Mucosa of descending colon (tissue), 3 donors: ENCODE measurements around the gene HYOU1. TPM values are rescaled to one million over a fixed set of nuclear protein-coding genes. Genes with fewer than 3 reads are reported as not detected.

ENCODE experiments used
- ATAC-seq: fragments of 200-7000 bp; cut with Tn5 transposase; one replicate; pipeline ENCODE4 v1.9.1; 2020; ENCODE audit warnings: mild to moderate bottlenecking, moderate library complexity
- DNase-seq, 3 donors: peaks; one replicate each; pipeline ENCODE4 v3.0.0-alpha.2; 2020
- H3K36me3 ChIP-seq: fragments of 200-600 bp; one replicate; pipeline ENCODE4 v1.8.0; 2021; ENCODE audit warnings: low read depth, mild to moderate bottlenecking
- H3K4me1 ChIP-seq: fragments of 200-600 bp; one replicate; pipeline ENCODE4 v1.8.0; 2021; ENCODE audit warnings: low read depth, mild to moderate bottlenecking
- H3K4me3 ChIP-seq: fragments of 200-600 bp; one replicate; pipeline ENCODE4 v1.8.0; 2021; ENCODE audit warnings: mild to moderate bottlenecking
- H3K9me3 ChIP-seq: fragments of 200-600 bp; one replicate; pipeline ENCODE4 v1.8.0; 2021; ENCODE audit warnings: mild to moderate bottlenecking
- CTCF ChIP-seq: fragments of 200-600 bp; IDR thresholded peaks from one replicate; pipeline ENCODE4 v1.8.0; 2022; ENCODE audit warnings: antibody characterized with exemption, mild to moderate bottlenecking
- intact Hi-C, 2 donors: fragments of 100-400 bp; cut with DNase I in 1 of 2; cut with micrococcal nuclease in 1 of 2; formaldehyde crosslinking; loops; one replicate each; pipeline versions ENCODE4 v1.11.0 to v1.11.1; 2022; cut with DNase I, micrococcal nuclease
- total RNA-seq, 3 donors: library from RNA; stranded (reverse); fragmentation: NEBNext Ultra II Directional in 2 of 3; extraction: Animal tissue kit (Norgen Biotek cat#: 25700) in 2 of 3; gene quantifications; one replicate each; pipeline versions ENCODE4 v1.2.1 to v1.2.4, GENCODE V29; 2021 to 2023
- donor health status: DM: no; HTN: no; CAD: no; lungs with moderate emphysema.
- donor health status: DM: no; HTN: no; CAD: no.
- donor health status: DM: no; HTN: yes; CAD: no.

Gene HYOU1
- total RNA-seq, 3 donors from 2014 or later: 82.0 to 119 (median 101) TPM

GRCh38 chr11:119100246-119100970, 43.4 kb upstream of the HYOU1 start:
- intact Hi-C loops: no loop called here
- peaks cover 22% of the 10 kb centered on the region for H3K4me1 ChIP-seq
- H3K36me3 ChIP-seq: no peaks in the 10 kb centered on the region
- DNase-seq (peak in 1 of 3 donors; percentile 20), ATAC-seq (no peak)
- no peaks in the 10 kb centered on the region for H3K9me3 ChIP-seq
- no peak overlapping the region for H3K4me3 ChIP-seq
- no peak for TF ChIP-seq CTCF

- DNase-seq (no peak), ATAC-seq (no peak)
- no peak for TF ChIP-seq CTCF
- Histone ChIP-seq H3K4me3 (no peak overlapping the region), H3K36me3 (no peaks in the 10 kb centered on the region), H3K4me1 (peaks cover 22% of the 10 kb centered on the region), H3K9me3 (no peaks in the 10 kb centered on the region)
- intact Hi-C loops: no loop called here
Observed at GRCh38 chr11:119099711-119100110, 42.7 kb upstream of the HYOU1 start.

GRCh38 chr11:119095066-119095880, 38.3 kb upstream of the HYOU1 start:
- intact Hi-C loops: no loop called here
- Histone ChIP-seq H3K36me3 (no peaks in the 10 kb centered on the region), H3K9me3 (no peaks in the 10 kb centered on the region), H3K4me3 (peak overlapping the region; percentile 73), H3K4me1 (peaks cover 18% of the 10 kb centered on the region)
- peak; percentile 92 for ATAC-seq
- peak; percentile 98 to 99 (median 98) for DNase-seq
- no peak for TF ChIP-seq CTCF

GRCh38 chr11:119094816-119095065, 37.7 kb upstream of the HYOU1 start:
- Histone ChIP-seq H3K4me3 (peak overlapping the region; percentile 73), H3K4me1 (peaks cover 16% of the 10 kb centered on the region), H3K9me3 (no peaks in the 10 kb centered on the region), H3K36me3 (no peaks in the 10 kb centered on the region)
- ATAC-seq (peak; percentile 86), DNase-seq (peak; percentile 89 to 92 (median 92))
- peak; percentile 84 for TF ChIP-seq CTCF
- intact Hi-C loops: no loop called here

- H3K4me3 ChIP-seq: peak overlapping the region; percentile 73
- peak in 2 of 3 donors; percentile 47 to 72 for DNase-seq
- no peak for TF ChIP-seq CTCF
Observed at GRCh38 chr11:119093942-119094815, 37.2 kb upstream of the HYOU1 start.

More at GRCh38 chr11:119093942-119094815, 37.2 kb upstream of the HYOU1 start:
- peaks cover 16% of the 10 kb centered on the region for H3K4me1 ChIP-seq
- intact Hi-C loops: no loop called here
- H3K36me3 ChIP-seq: no peaks in the 10 kb centered on the region
- ATAC-seq: peak; percentile 41
- no peaks in the 10 kb centered on the region for H3K9me3 ChIP-seq
